IPS-18c (cell line): ENCODE measurements around the gene RUNX1.
A peak's percentile ranks its signal among the peaks of the same experiment; 100 is the strongest.

Source experiments
- H3K4me3 ChIP-seq: 2 replicates; pipeline ENCODE4 v1.7.0; 2013; ENCODE audit warnings: low read depth, mild to moderate bottlenecking, low read length, moderate library complexity; ENCODE audit not compliant: insufficient read depth
- H3K9me3 ChIP-seq: one replicate; pipeline ENCODE4 v1.6.1; 2013; ENCODE audit warnings: mild to moderate bottlenecking, low read length, moderate library complexity; ENCODE audit not compliant: control insufficient read depth, insufficient read depth

RUNX1 gene

GRCh38 chr21:34899760-34900159 is 149.3 kb downstream of the RUNX1 start:
- Histone ChIP-seq H3K4me3 (no peak overlapping the region), H3K9me3 (no peaks in the 10 kb centered on the region)

- H3K9me3 ChIP-seq = no peaks in the 10 kb centered on the region
- H3K4me3 ChIP-seq = no peak overlapping the region
Measured at GRCh38 chr21:34899302-34899701, 149.8 kb downstream of the RUNX1 start.

GRCh38 chr21:34897828-34898227 is 151.3 kb downstream of the RUNX1 start:
- H3K4me3 ChIP-seq = no peak overlapping the region
- no peaks in the 10 kb centered on the region for H3K9me3 ChIP-seq

- Histone ChIP-seq H3K9me3 (peaks cover 3% of the 10 kb centered on the region), H3K4me3 (no peak overlapping the region)
Measured at GRCh38 chr21:34894401-34894800, 154.7 kb downstream of the RUNX1 start.

GRCh38 chr21:34892209-34892608 is 156.9 kb downstream of the RUNX1 start:
- H3K4me3 ChIP-seq = no peak overlapping the region
- H3K9me3 ChIP-seq = peaks cover 3% of the 10 kb centered on the region

GRCh38 chr21:34891613-34891943 is 157.5 kb downstream of the RUNX1 start:
- peak overlapping the region; percentile 62; the same call in 1 of the 2 replicates for H3K4me3 ChIP-seq

GRCh38 chr21:34890724-34891612 is 158.1 kb downstream of the RUNX1 start:
- peak overlapping the region; percentile 62 for H3K4me3 ChIP-seq

More at GRCh38 chr21:34891613-34891943, 157.5 kb downstream of the RUNX1 start:
- H3K9me3 ChIP-seq = peaks cover 3% of the 10 kb centered on the region

GRCh38 chr21:34890470-34890723 is 158.7 kb downstream of the RUNX1 start:
- H3K9me3 ChIP-seq = peaks cover 5% of the 10 kb centered on the region
- H3K4me3 ChIP-seq = peak overlapping the region; percentile 62; the same call in 1 of the 2 replicates

More at GRCh38 chr21:34890724-34891612, 158.1 kb downstream of the RUNX1 start:
- peaks cover 5% of the 10 kb centered on the region for H3K9me3 ChIP-seq

GRCh38 chr21:34889676-34890469 is 159.2 kb downstream of the RUNX1 start:
- Histone ChIP-seq H3K9me3 (peaks cover 5% of the 10 kb centered on the region), H3K4me3 (peak overlapping the region; percentile 62)

- Histone ChIP-seq H3K4me3 (peak overlapping the region; percentile 62), H3K9me3 (peaks cover 5% of the 10 kb centered on the region)
Measured at GRCh38 chr21:34889320-34889675, 159.8 kb downstream of the RUNX1 start.

- Histone ChIP-seq H3K4me3 (peak overlapping the region; percentile 62), H3K9me3 (peaks cover 5% of the 10 kb centered on the region)
Measured at GRCh38 chr21:34888569-34889319, 160.4 kb downstream of the RUNX1 start.

- peaks cover 5% of the 10 kb centered on the region for H3K9me3 ChIP-seq
- H3K4me3 ChIP-seq = peak overlapping the region; percentile 0
Measured at GRCh38 chr21:34887725-34888568, 161.2 kb downstream of the RUNX1 start.

- peak overlapping the region; percentile 38; the same call in 1 of the 2 replicates for H3K4me3 ChIP-seq
- H3K9me3 ChIP-seq = peaks cover 5% of the 10 kb centered on the region
Measured at GRCh38 chr21:34887105-34887442, 162.0 kb downstream of the RUNX1 start.

GRCh38 chr21:34886240-34887104 is 162.6 kb downstream of the RUNX1 start:
- Histone ChIP-seq H3K4me3 (peak overlapping the region; percentile 38; the same call in 1 of the 2 replicates), H3K9me3 (peaks cover 5% of the 10 kb centered on the region)

- peak overlapping the region; percentile 38; the same call in 1 of the 2 replicates for H3K4me3 ChIP-seq
- H3K9me3 ChIP-seq = peaks cover 2% of the 10 kb centered on the region
Measured at GRCh38 chr21:34885626-34886239, 163.4 kb downstream of the RUNX1 start.

- no peak overlapping the region for H3K4me3 ChIP-seq
- peaks cover 2% of the 10 kb centered on the region for H3K9me3 ChIP-seq
Measured at GRCh38 chr21:34885125-34885524, 164.0 kb downstream of the RUNX1 start.
